IMR-90 (cell line): ENCODE measurements around the gene TPM2.

ENCODE experiments used
- CTCF ChIP-seq: conservative IDR thresholded peaks from 2 replicates; pipeline ENCODE4 v1.5.1; 2012; ENCODE audit warnings: mild to moderate bottlenecking, low read depth, low read length, improper control_type of control experiment
- FOS ChIP-seq: fragments of 150-350 bp; IDR thresholded peaks from 2 replicates; pipeline ENCODE4 v1.6.1; 2016; ENCODE audit warnings: low read depth, low read length
- MAZ ChIP-seq: IDR thresholded peaks from 2 replicates; pipeline ENCODE4 v1.6.1; 2012; ENCODE audit warnings: low read depth, mild to moderate bottlenecking, low read length, improper control_type of control experiment, moderate library complexity, borderline replicate concordance
- POLR2A ChIP-seq: IDR thresholded peaks from 2 replicates; pipeline ENCODE4 v1.6.1; 2012; ENCODE audit warnings: mild to moderate bottlenecking, low read depth, low read length
- RAD21 ChIP-seq: IDR thresholded peaks from 2 replicates; pipeline ENCODE4 v1.6.1; 2012; ENCODE audit warnings: low read length, improper control_type of control experiment
- SMC3 ChIP-seq: fragments of 150-350 bp; IDR thresholded peaks from 2 replicates; pipeline ENCODE4 v1.6.1; 2016; ENCODE audit warnings: low read depth, mild to moderate bottlenecking, antibody characterized with exemption, low read length, moderate library complexity
- USF2 ChIP-seq: fragments of 150-350 bp; IDR thresholded peaks from 2 replicates; pipeline ENCODE4 v1.6.1; 2017; ENCODE audit warnings: mild to moderate bottlenecking, antibody characterized with exemption, low read length, low read depth

GRCh38 chr9:35636135-35636876, 53.4 kb downstream of the TPM2 start:
- TF ChIP-seq CTCF (no peak), FOS (no peak), POLR2A (no peak), MAZ (no peak), SMC3 (no peak), USF2 (no peak), RAD21 (no peak)
